SH-SY5Y (cell line): ENCODE measurements around the gene FHL1.

Experiments
- GATA2 ChIP-seq: IDR thresholded peaks from 2 replicates; pipeline ENCODE4 v1.6.1; 2011; ENCODE audit warnings: mild to moderate bottlenecking, low read depth, low read length
- GATA3 ChIP-seq: IDR thresholded peaks from 2 replicates; pipeline ENCODE4 v1.6.1; 2011; ENCODE audit warnings: low read depth, mild to moderate bottlenecking, low read length, moderate library complexity

GRCh38 chrX:136185401-136186022 is 38.2 kb downstream of the FHL1 start:
- TF ChIP-seq GATA2 (no peak), GATA3 (no peak)
